Suprapubic skin (tissue), 3 donors: ENCODE results near the gene RASD1.

Experiments used
- POLR2A ChIP-seq, 2 donors: fragments of 450-650 bp; IDR thresholded peaks; one replicate each; pipeline ENCODE4 v1.6.1; 2017; ENCODE audit warnings: antibody characterized with exemption in 2 of 2, mild to moderate bottlenecking in 2 of 2, moderate library complexity in 2 of 2
- TF ChIP-seq, protein P1 (sequence below), 2 donors: fragments of 200-600 bp in 1 of 2; fragments of 450-650 bp in 1 of 2; sonication (generic) in 1 of 2; IDR thresholded peaks; one replicate each; pipeline ENCODE4 v1.5.1; 2016 to 2019; ENCODE audit warnings: antibody characterized with exemption in 2 of 2, mild to moderate bottlenecking in 1 of 2, moderate library complexity in 1 of 2

DNA sequence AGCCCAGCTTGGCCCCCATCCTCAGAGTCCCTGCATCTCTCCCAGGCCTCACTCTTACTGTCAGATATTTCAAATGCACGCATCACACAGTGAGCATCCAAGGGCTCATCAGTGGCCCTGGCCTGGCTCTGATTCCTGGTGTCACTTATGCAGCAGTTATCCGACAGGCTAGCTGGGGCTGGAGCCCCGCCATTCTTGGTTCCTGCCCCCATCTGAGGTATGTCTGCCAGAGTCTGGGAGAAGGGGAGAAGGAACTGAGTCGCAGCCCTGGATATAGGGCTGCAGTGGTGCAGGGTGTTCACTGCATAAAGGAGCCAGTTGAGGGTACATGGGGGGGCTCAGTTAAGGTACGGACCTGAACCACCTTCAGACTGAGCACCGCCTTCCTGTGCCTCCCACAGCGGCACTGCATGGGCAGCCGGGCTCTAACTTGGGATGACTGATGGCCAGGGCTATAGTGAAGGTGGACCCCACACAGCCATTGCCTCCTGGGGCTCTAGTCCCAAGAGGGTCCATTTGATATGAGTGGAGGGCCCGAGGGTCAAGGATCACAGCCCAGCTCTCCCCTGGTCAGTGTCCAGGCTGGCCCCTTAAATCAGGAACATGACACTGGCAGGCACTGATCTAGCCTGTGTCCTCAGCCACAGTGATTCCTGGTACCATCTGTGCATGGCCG, 1.8 kb upstream of the RASD1 start:
- no peak for TF ChIP-seq POLR2A (IDR thresholded peaks at IDR 0.05)
- TF ChIP-seq, protein P1, sequence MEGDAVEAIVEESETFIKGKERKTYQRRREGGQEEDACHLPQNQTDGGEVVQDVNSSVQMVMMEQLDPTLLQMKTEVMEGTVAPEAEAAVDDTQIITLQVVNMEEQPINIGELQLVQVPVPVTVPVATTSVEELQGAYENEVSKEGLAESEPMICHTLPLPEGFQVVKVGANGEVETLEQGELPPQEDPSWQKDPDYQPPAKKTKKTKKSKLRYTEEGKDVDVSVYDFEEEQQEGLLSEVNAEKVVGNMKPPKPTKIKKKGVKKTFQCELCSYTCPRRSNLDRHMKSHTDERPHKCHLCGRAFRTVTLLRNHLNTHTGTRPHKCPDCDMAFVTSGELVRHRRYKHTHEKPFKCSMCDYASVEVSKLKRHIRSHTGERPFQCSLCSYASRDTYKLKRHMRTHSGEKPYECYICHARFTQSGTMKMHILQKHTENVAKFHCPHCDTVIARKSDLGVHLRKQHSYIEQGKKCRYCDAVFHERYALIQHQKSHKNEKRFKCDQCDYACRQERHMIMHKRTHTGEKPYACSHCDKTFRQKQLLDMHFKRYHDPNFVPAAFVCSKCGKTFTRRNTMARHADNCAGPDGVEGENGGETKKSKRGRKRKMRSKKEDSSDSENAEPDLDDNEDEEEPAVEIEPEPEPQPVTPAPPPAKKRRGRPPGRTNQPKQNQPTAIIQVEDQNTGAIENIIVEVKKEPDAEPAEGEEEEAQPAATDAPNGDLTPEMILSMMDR (IDR thresholded peaks at IDR 0.05), result no peak
